ENCODE measurements around the gene ARMH3. TPM values are rescaled to one million over a fixed set of nuclear protein-coding genes. Genes with fewer than 3 reads are reported as not detected.
"Not testable (repeated sequence)": the region's sequence is repeated elsewhere in the genome, so short reads cannot be mapped to it uniquely, and the experiment has no call there.

Gene ARMH3
- total and polyA plus RNA-seq, 8 donors, result 7.5 to 15.8 (median 10.7) TPM

DNA sequence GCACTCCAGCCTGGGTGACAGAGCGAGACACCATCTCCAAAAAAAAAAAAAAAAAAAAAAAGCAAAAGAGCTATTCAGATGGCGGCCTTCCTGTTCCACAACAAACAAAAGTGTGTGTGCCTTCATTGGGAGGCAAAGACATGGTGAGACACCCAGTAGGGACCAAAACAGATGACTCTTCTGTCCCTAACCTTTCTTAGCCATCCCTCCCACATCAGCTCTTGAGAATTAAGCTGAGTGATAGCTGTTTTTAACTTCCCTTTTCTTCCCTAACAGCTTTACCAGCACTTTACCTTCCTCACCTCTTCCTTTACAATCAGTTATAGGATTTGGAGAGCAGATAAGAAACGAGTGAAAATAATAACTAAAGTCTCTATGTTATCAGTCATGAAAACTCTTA is 48.2 kb downstream of the ARMH3 start:
- no peaks in the 10 kb centered on the region for H3K27me3 ChIP-seq
- H3K9me3 ChIP-seq, result no peaks in the 10 kb centered on the region
- H3K4me3 ChIP-seq, result no peak overlapping the region
- FAIRE-seq (no peak), DNase-seq (no peak), ATAC-seq (no peak)
- intact Hi-C loops (cut with DNase I), result no loop called here
- TF ChIP-seq, protein P1, sequence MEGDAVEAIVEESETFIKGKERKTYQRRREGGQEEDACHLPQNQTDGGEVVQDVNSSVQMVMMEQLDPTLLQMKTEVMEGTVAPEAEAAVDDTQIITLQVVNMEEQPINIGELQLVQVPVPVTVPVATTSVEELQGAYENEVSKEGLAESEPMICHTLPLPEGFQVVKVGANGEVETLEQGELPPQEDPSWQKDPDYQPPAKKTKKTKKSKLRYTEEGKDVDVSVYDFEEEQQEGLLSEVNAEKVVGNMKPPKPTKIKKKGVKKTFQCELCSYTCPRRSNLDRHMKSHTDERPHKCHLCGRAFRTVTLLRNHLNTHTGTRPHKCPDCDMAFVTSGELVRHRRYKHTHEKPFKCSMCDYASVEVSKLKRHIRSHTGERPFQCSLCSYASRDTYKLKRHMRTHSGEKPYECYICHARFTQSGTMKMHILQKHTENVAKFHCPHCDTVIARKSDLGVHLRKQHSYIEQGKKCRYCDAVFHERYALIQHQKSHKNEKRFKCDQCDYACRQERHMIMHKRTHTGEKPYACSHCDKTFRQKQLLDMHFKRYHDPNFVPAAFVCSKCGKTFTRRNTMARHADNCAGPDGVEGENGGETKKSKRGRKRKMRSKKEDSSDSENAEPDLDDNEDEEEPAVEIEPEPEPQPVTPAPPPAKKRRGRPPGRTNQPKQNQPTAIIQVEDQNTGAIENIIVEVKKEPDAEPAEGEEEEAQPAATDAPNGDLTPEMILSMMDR (IDR thresholded peaks at IDR 0.05), result no peak
- no peak overlapping the region for H3K27ac ChIP-seq
- WGBS, 2 donors, result 78 to 88% methylated on average over 3 of the region's 3 CpGs
- peaks cover 0 to 3% (median 0%) of the 10 kb centered on the region in 3 donors for H3K4me1 ChIP-seq
- H3K36me3 ChIP-seq, result peaks cover 0 to 10% (median 0%) of the 10 kb centered on the region in 3 donors

DNA sequence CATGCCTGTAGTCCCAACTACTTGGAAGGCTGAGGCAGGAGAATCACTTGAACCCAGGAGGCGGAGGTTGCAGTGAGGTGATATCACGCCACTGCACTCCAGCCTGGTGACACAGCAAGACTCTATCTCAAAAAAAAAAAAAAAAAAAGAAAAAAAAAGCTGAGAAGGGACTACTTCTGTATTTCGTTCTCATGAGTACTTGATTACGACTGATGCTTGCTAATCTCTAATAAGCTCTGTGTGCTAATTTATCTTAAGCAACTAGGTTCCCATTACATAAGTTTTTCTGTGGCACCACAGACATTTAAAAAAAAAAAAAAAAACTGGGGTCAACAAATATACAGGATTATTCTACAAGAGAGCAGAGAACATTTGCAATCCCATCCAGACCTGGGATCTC is 48.9 kb downstream of the ARMH3 start:
- FAIRE-seq; DNase-seq; H3K4me3 ChIP-seq; intact Hi-C loops (cut with DNase I); H3K9me3 ChIP-seq; H3K27ac ChIP-seq; H3K27me3 ChIP-seq; ATAC-seq; H3K4me1 ChIP-seq: not testable (repeated sequence)
- 88 to 90% methylated on average over 4 of the region's 4 CpGs for WGBS, 2 donors
- H3K36me3 ChIP-seq, result peaks cover 0 to 16% (median 0%) of the 10 kb centered on the region in 3 donors

DNA sequence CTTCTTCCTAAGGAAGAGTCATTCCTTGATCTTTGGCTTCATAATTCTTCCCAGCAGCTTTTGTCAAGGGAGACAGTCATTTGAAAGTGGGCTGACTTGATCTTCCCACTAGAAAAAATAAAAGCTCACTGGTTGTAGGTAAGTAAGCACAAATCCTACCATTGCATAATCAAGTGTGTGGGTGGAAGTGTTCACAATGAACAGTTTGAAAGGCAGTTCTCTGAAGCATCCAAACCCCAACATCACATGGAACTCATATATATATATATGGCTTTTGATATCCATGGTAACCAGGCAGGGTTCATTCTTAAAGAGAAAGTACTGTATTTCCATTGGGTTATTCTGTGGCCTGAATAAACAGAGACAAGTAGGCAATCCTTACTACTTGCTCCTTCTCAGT is 51.6 kb downstream of the ARMH3 start:
- no peak for ATAC-seq
- H3K36me3 ChIP-seq, result peaks cover 0 to 32% (median 0%) of the 10 kb centered on the region in 3 donors
- H3K4me1 ChIP-seq, result no peaks in the 10 kb centered on the region
- no peak for FAIRE-seq
- intact Hi-C loops (cut with DNase I), result no loop called here
- TF ChIP-seq, protein P1 (IDR thresholded peaks at IDR 0.05), result no peak
- H3K4me3 ChIP-seq, result no peak overlapping the region
- no peaks in the 10 kb centered on the region for H3K9me3 ChIP-seq
- H3K27me3 ChIP-seq, result no peaks in the 10 kb centered on the region
- H3K27ac ChIP-seq, result no peak overlapping the region
- no peak for DNase-seq

DNA sequence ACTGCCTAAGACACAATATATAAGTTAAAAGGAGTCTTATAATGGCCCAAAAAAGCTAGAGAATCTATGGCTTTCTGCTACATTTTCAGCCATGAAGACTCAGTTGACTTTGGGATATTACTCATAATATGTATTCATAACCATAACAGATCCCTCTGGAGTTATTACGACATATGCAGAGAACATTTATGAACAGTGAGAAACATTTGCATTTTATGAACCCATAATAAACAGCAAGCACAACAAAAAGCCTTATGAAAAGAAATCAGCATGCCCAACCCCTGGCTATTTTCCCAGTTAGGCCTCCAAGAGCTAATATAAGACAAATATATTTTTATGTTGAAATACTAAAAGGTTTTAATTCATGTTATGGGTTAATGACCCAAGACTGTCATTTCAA is 52.4 kb downstream of the ARMH3 start:
- DNase-seq, result no peak
- no peak for FAIRE-seq
- WGBS, 2 donors, result 89 to 92% methylated on average over 1 of the region's 1 CpG
- TF ChIP-seq, protein P1 (IDR thresholded peaks at IDR 0.05), result no peak
- H3K9me3 ChIP-seq, result no peaks in the 10 kb centered on the region
- H3K27me3 ChIP-seq, result no peaks in the 10 kb centered on the region
- peaks cover 0 to 32% (median 0%) of the 10 kb centered on the region in 3 donors for H3K36me3 ChIP-seq
- intact Hi-C loops (cut with DNase I), result no loop called here
- no peak for ATAC-seq
- H3K4me1 ChIP-seq, result no peaks in the 10 kb centered on the region
- no peak overlapping the region for H3K27ac ChIP-seq
- no peak overlapping the region for H3K4me3 ChIP-seq

DNA sequence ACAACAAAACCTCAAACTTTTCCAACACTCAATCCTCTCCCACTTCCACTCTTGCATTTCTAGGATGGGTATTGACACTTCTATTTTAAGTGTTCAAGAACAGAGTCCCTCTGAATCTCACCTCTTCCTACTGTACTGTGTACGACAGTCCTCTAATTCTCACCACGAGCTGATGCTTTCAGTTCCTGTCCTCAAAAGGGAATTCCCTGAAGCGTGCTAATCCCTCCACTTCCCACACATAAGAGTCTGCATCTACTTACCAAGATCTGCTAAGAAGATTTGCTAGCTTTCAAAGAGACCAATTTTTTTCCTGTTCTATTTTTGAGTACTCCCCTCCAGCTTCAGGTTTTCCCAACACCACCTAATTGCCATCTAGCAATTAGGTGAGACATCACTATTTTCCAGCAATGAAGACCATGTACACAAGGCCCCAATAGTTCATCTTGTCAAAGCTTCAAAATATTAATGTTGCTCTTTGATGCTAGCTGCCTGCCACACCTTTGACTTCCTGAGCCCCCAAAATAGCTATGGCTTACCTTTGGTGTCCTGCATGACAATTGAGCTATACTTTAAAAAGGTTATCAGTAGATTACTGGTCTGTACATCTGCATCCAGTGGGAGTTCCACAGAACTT is 54.4 kb downstream of the ARMH3 start:
- TF ChIP-seq, protein P1 (IDR thresholded peaks at IDR 0.05), result no peak

More for the DNA sequence above, 54.4 kb downstream of the ARMH3 start:
- intact Hi-C loops (cut with DNase I), result no loop called here
- Histone ChIP-seq H3K4me1 (no peaks in the 10 kb centered on the region), H3K27ac (no peak overlapping the region), H3K36me3 (peaks cover 0 to 32% (median 0%) of the 10 kb centered on the region in 3 donors), H3K4me3 (no peak overlapping the region), H3K9me3 (no peaks in the 10 kb centered on the region), H3K27me3 (no peaks in the 10 kb centered on the region)
- ATAC-seq (peak in 1 of 4 donors; percentile 61), DNase-seq (no peak), FAIRE-seq (no peak)
- WGBS, 2 donors, result 80 to 96% methylated on average over 3 of the region's 3 CpGs
